ENCODE measurements around the gene LMOD2. TPM values are rescaled to one million over a fixed set of nuclear protein-coding genes. Genes with fewer than 3 reads are reported as not detected.

Gene LMOD2
- total and polyA plus RNA-seq, 2 experiments from 2014 or later: not detected

- TF ChIP-seq ZNF462 (CRISPR knock-in tag; IDR thresholded peaks at IDR 0.05) (no peak), STAT1 (IDR thresholded peaks at IDR 0.05; ENCODE audit: unreplicated experiment) (no peak), ZNF331 (CRISPR knock-in tag; IDR thresholded peaks at IDR 0.05; ENCODE audit: low read depth) (no peak)
Observed at GRCh38 chr7:123712619-123713018, 57.0 kb downstream of the LMOD2 start (continued).

Other genes with a start within 250 kb of the LMOD2 start
- 1.1 and 1.6 TPM in 2 replicates for gene IQUB, start 121.3 kb upstream of the LMOD2 start, total RNA-seq (2014; rRNA removed; shearing (Covaris generic))
- gene IQUB, start 121.3 kb upstream of the LMOD2 start, polyA plus RNA-seq (2016; fragmentation: Nextera tagmentation; extraction: Ambion mirVana): 0.57 and 0.79 TPM in 2 replicates
- gene NDUFA5, start 98.0 kb upstream of the LMOD2 start, total RNA-seq (2014; rRNA removed; shearing (Covaris generic)): 55.2 and 70.2 TPM in 2 replicates
- 189 and 207 TPM in 2 replicates for gene NDUFA5, start 98.0 kb upstream of the LMOD2 start, polyA plus RNA-seq (2016; fragmentation: Nextera tagmentation; extraction: Ambion mirVana)
- not detected in 2 replicates for gene ASB15, start 54.0 kb upstream of the LMOD2 start, total RNA-seq (2014; rRNA removed; shearing (Covaris generic))
- gene ASB15, start 54.0 kb upstream of the LMOD2 start, polyA plus RNA-seq (2016; fragmentation: Nextera tagmentation; extraction: Ambion mirVana): not detected in 2 replicates
- 45.3 and 57.0 TPM in 2 replicates for gene WASL, start 93.1 kb downstream of the LMOD2 start, total RNA-seq (2014; rRNA removed; shearing (Covaris generic))
- 35.6 and 36.4 TPM in 2 replicates for gene WASL, start 93.1 kb downstream of the LMOD2 start, polyA plus RNA-seq (2016; fragmentation: Nextera tagmentation; extraction: Ambion mirVana)
- not detected in 2 replicates for gene HYAL4, start 189.3 kb downstream of the LMOD2 start, total RNA-seq (2014; rRNA removed; shearing (Covaris generic))
- gene HYAL4, start 189.3 kb downstream of the LMOD2 start, polyA plus RNA-seq (2016; fragmentation: Nextera tagmentation; extraction: Ambion mirVana): not detected in 2 replicates